ENCODE results near the gene ARHGAP44. TPM values are rescaled to one million over a fixed set of nuclear protein-coding genes. Genes with fewer than 3 reads are reported as not detected.

The ARHGAP44 gene
- total and polyA plus RNA-seq, 2 of the 13 experiments (the other 11 are each of a cell fraction or from before 2014, with no cell fraction given) = 0.79 to 3.1 TPM

DNA sequence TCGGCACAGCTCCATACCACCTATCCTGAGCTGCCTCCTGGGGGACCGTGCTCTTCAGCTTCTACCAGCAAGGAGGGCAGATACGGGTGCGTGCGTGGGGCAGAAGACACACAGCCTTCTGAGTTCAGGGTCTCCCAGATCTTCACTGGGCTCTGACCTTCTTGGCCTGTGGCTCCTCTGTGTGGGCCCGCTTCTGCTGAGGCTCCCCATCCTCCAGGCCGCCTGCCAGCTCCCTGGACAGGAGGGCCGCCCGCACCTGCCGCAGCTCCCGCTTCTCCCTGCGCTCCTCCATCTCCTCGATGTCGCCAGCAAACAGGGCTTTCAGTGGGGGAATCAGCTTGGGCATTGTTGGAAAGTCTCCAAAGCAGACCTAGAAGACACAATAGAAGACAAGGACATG is 203.4 kb downstream of the ARHGAP44 start:
- CTCF ChIA-PET (ENCODE audit: low intra/inter-chr PET ratio, low total read pairs) = no interaction called here
- peaks cover 16 to 60% of the 10 kb centered on the region in 2 experiments for H3K36me3 ChIP-seq (replicated peaks in 1 of 2; ENCODE audit: control insufficient read depth in 1 of 2, insufficient read depth in 2 of 2, low read length in 2 of 2)
- TF ChIP-seq SRY (CRISPR knock-in tag; IDR thresholded peaks at IDR 0.05) (no peak), ISX (CRISPR knock-in tag; conservative IDR thresholded peaks at IDR 0.05) (no peak), HHEX (CRISPR knock-in tag; IDR thresholded peaks at IDR 0.05) (no peak), TCF12 (IDR thresholded peaks at IDR 0.05) (no peak), TCF12 (CRISPR knock-in tag; IDR thresholded peaks at IDR 0.05) (no peak), ZNF333 (CRISPR knock-in tag; IDR thresholded peaks at IDR 0.05; ENCODE audit: borderline replicate concordance) (no peak), STAG1 (CRISPR knock-in tag; IDR thresholded peaks at IDR 0.05) (no peak), RARA (CRISPR knock-in tag; IDR thresholded peaks at IDR 0.05) (no peak), PTBP1 (IDR thresholded peaks at IDR 0.05; ENCODE audit: low read depth, low read length, poor library complexity, severe bottlenecking) (no peak), ZNF83 (CRISPR knock-in tag; IDR thresholded peaks at IDR 0.05; ENCODE audit: borderline replicate concordance) (no peak), ZNF782 (CRISPR knock-in tag; IDR thresholded peaks at IDR 0.05; ENCODE audit: borderline replicate concordance) (no peak), ZNF501 (CRISPR knock-in tag; IDR thresholded peaks at IDR 0.05) (no peak), KAT2B (IDR thresholded peaks at IDR 0.05; ENCODE audit: borderline replicate concordance, low read depth, low read length) (no peak), ZNF138 (CRISPR knock-in tag; IDR thresholded peaks at IDR 0.05; ENCODE audit: low read depth) (no peak)
- TF ChIP-seq, protein P1, sequence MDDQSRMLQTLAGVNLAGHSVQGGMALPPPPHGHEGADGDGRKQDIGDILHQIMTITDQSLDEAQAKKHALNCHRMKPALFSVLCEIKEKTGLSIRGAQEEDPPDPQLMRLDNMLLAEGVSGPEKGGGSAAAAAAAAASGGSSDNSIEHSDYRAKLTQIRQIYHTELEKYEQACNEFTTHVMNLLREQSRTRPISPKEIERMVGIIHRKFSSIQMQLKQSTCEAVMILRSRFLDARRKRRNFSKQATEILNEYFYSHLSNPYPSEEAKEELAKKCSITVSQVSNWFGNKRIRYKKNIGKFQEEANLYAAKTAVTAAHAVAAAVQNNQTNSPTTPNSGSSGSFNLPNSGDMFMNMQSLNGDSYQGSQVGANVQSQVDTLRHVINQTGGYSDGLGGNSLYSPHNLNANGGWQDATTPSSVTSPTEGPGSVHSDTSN (CRISPR knock-in tag; IDR thresholded peaks at IDR 0.05; ENCODE audit: borderline replicate concordance) = no peak
- TF ChIP-seq, protein P2, sequence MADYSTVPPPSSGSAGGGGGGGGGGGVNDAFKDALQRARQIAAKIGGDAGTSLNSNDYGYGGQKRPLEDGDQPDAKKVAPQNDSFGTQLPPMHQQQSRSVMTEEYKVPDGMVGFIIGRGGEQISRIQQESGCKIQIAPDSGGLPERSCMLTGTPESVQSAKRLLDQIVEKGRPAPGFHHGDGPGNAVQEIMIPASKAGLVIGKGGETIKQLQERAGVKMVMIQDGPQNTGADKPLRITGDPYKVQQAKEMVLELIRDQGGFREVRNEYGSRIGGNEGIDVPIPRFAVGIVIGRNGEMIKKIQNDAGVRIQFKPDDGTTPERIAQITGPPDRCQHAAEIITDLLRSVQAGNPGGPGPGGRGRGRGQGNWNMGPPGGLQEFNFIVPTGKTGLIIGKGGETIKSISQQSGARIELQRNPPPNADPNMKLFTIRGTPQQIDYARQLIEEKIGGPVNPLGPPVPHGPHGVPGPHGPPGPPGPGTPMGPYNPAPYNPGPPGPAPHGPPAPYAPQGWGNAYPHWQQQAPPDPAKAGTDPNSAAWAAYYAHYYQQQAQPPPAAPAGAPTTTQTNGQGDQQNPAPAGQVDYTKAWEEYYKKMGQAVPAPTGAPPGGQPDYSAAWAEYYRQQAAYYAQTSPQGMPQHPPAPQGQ (CRISPR knock-in tag; IDR thresholded peaks at IDR 0.05; ENCODE audit: borderline replicate concordance) = no peak
- TF ChIP-seq, protein P3, sequence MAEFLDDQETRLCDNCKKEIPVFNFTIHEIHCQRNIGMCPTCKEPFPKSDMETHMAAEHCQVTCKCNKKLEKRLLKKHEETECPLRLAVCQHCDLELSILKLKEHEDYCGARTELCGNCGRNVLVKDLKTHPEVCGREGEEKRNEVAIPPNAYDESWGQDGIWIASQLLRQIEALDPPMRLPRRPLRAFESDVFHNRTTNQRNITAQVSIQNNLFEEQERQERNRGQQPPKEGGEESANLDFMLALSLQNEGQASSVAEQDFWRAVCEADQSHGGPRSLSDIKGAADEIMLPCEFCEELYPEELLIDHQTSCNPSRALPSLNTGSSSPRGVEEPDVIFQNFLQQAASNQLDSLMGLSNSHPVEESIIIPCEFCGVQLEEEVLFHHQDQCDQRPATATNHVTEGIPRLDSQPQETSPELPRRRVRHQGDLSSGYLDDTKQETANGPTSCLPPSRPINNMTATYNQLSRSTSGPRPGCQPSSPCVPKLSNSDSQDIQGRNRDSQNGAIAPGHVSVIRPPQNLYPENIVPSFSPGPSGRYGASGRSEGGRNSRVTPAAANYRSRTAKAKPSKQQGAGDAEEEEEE (CRISPR knock-in tag; IDR thresholded peaks at IDR 0.05; ENCODE audit: borderline replicate concordance) = no peak
- TF ChIP-seq, protein P4, sequence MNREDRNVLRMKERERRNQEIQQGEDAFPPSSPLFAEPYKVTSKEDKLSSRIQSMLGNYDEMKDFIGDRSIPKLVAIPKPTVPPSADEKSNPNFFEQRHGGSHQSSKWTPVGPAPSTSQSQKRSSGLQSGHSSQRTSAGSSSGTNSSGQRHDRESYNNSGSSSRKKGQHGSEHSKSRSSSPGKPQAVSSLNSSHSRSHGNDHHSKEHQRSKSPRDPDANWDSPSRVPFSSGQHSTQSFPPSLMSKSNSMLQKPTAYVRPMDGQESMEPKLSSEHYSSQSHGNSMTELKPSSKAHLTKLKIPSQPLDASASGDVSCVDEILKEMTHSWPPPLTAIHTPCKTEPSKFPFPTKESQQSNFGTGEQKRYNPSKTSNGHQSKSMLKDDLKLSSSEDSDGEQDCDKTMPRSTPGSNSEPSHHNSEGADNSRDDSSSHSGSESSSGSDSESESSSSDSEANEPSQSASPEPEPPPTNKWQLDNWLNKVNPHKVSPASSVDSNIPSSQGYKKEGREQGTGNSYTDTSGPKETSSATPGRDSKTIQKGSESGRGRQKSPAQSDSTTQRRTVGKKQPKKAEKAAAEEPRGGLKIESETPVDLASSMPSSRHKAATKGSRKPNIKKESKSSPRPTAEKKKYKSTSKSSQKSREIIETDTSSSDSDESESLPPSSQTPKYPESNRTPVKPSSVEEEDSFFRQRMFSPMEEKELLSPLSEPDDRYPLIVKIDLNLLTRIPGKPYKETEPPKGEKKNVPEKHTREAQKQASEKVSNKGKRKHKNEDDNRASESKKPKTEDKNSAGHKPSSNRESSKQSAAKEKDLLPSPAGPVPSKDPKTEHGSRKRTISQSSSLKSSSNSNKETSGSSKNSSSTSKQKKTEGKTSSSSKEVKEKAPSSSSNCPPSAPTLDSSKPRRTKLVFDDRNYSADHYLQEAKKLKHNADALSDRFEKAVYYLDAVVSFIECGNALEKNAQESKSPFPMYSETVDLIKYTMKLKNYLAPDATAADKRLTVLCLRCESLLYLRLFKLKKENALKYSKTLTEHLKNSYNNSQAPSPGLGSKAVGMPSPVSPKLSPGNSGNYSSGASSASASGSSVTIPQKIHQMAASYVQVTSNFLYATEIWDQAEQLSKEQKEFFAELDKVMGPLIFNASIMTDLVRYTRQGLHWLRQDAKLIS (CRISPR knock-in tag; IDR thresholded peaks at IDR 0.05) = no peak

More for the DNA sequence above, 203.4 kb downstream of the ARHGAP44 start:
- POLR2A ChIA-PET = interaction anchor here (1.1 kb wide), 1 partner anchor 25 kb away, joined by 3 read pairs; the partner anchor contains the start of gene ELAC2
- Histone ChIP-seq H3K9ac (ENCODE audit: insufficient read depth, low read depth, low read length) (no peak overlapping the region), H3K27ac (ENCODE audit: extremely low read length, insufficient read depth, low read length) (no peak overlapping the region), H4K20me1 (ENCODE audit: insufficient read depth, low read length) (no peaks in the 10 kb centered on the region), H3K27me3 (ENCODE audit: control insufficient read depth in 1 of 2, insufficient read depth in 2 of 2, low read length in 2 of 2) (no peaks in the 10 kb centered on the region), H3K9me3 (ENCODE audit: low read length) (no peaks in the 10 kb centered on the region), H2AFZ (ENCODE audit: low read length) (no peak overlapping the region), H3K4me2 (ENCODE audit: low read depth, low read length) (no peak overlapping the region), H3K4me1 (ENCODE audit: insufficient read depth, low read length) (peaks cover 13% of the 10 kb centered on the region), H3K79me2 (ENCODE audit: insufficient read depth, low read length) (no peaks in the 10 kb centered on the region), H3K4me3 (replicated peaks in 1 of 3; ENCODE audit: insufficient read depth in 1 of 3, low read depth in 2 of 3, low read length in 3 of 3) (no peak overlapping the region)
- no peak for FAIRE-seq
- BruUV-seq (replicated peaks) = no TSS peak
- WGBS (ENCODE audit: low lambda C conversion rate) = 96% methylated on average over 7 of the region's 14 CpGs
- no peak for ATAC-seq
- intact Hi-C loops (cut with micrococcal nuclease; ENCODE audit: unreplicated experiment) (no loop called here), in situ Hi-C loops (cut with HindIII; ENCODE audit: extremely low pct_ligation_motif_present, low pct_unique_long_range_greater_than_20kb) (no loop called here)
- no peak for DNase-seq (ENCODE audit: low spot score)

Measured in HepG2 (cell line).